GM12878 (cell line): ENCODE data around the gene SLC6A3. TPM values are rescaled to one million over a fixed set of nuclear protein-coding genes. Genes with fewer than 3 reads are reported as not detected.
A peak's percentile ranks its signal among the peaks of the same experiment; 100 is the strongest.

ENCODE experiments used
- BHLHE40 ChIP-seq, 2 experiments: fragments of 450-650 bp in 1 of 2; IDR thresholded peaks; 2 replicates each; pipeline ENCODE4 v1.6.1; 2011 to 2017; ENCODE audit warnings: low read depth in 2 of 2, borderline replicate concordance in 1 of 2, improper control_type of control experiment in 1 of 2, low read length in 1 of 2, mild to moderate bottlenecking in 1 of 2
- BRCA1 ChIP-seq: IDR thresholded peaks from 2 replicates; pipeline ENCODE4 v1.6.1; 2011; ENCODE audit warnings: low read depth, low read length, improper control_type of control experiment
- CTCF ChIP-seq, 3 experiments: IDR thresholded peaks in 2 of 3; conservative IDR thresholded peaks in 1 of 3; 2 replicates each; pipeline ENCODE4 v1.5.1; 2011; ENCODE audit warnings: low read depth in 3 of 3, low read length in 3 of 3, mild to moderate bottlenecking in 3 of 3, control low read depth in 2 of 3, moderate library complexity in 2 of 3, inconsistent platforms in 1 of 3, mixed read lengths in 1 of 3; ENCODE audit not compliant: control insufficient read depth in 2 of 3, insufficient read depth in 1 of 3; ENCODE audit errors: extremely low read depth in 1 of 3
- ETV6 ChIP-seq, 2 experiments: fragments of 450-650 bp in 1 of 2; IDR thresholded peaks in 1 of 2; conservative IDR thresholded peaks in 1 of 2; 2 replicates each; pipeline ENCODE4 v1.6.1; 2014; ENCODE audit warnings: antibody characterized with exemption in 1 of 2, borderline replicate concordance in 1 of 2, low read depth in 1 of 2, mild to moderate bottlenecking in 1 of 2, moderate library complexity in 1 of 2
- HDGF ChIP-seq: fragments of 450-650 bp; IDR thresholded peaks from 2 replicates; pipeline ENCODE4 v1.6.1; 2016; ENCODE audit warnings: antibody characterized with exemption
- NFIC ChIP-seq: IDR thresholded peaks from 2 replicates; pipeline ENCODE4 v1.6.1; 2012; ENCODE audit warnings: low read depth, mild to moderate bottlenecking, inconsistent platforms, low read length, moderate library complexity
- POU2F2 ChIP-seq: IDR thresholded peaks from 3 replicates; pipeline ENCODE4 v1.6.1; 2011; ENCODE audit warnings: low read depth, mild to moderate bottlenecking, low read length, borderline replicate concordance
- RB1 ChIP-seq: fragments of 450-650 bp; formaldehyde crosslinking; IDR thresholded peaks from 2 replicates; pipeline ENCODE4 v1.6.1; 2017; ENCODE audit warnings: mild to moderate bottlenecking, borderline replicate concordance
- RFX5 ChIP-seq: IDR thresholded peaks from 2 replicates; pipeline ENCODE4 v1.6.1; 2011; ENCODE audit warnings: low read depth, low read length, improper control_type of control experiment
- SMAD1 ChIP-seq: fragments of 450-650 bp; IDR thresholded peaks from 2 replicates; pipeline ENCODE4 v1.6.1; 2018; ENCODE audit warnings: mild to moderate bottlenecking, low read depth; ENCODE audit not compliant: partially characterized antibody
- ZNF687 ChIP-seq: fragments of 450-650 bp; IDR thresholded peaks from 2 replicates; pipeline ENCODE4 v1.6.1; 2017; ENCODE audit warnings: mild to moderate bottlenecking, moderate library complexity
- polyA plus RNA-seq, 11 experiments: library from polyadenylated mRNA; depleted of rRNA in 4 of 11; unstranded in 6 of 11; stranded (reverse) in 5 of 11; fragments of >200 nt; fragmentation: Nextera tagmentation in 4 of 11; fragmentation: Illumina TruSeq in 1 of 11; extraction: Ambion mirVana in 4 of 11; extraction: Trizol in 1 of 11; gene quantifications; 1 replicate in 1 of 11; 2 replicates in 10 of 11; pipeline versions ENCODE4 v1.2.1 to v1.2.3, GENCODE V29; 2011 to 2016; ENCODE audit warnings: inconsistent platforms in 2 of 11, missing spikeins in 2 of 11, low read depth in 1 of 11
- total RNA-seq, 4 experiments: library from RNA; depleted of rRNA in 3 of 4; stranded (reverse); fragments of >200 nt in 3 of 4; fragmentation: Illumina TruSeq in 1 of 4; extraction: Trizol in 1 of 4; gene quantifications; 2 replicates each; pipeline versions ENCODE4 v1.2.1 to v1.2.3, GENCODE V29; 2013 to 2021
- TF ChIP-seq, protein P1 (sequence below): fragments of 450-650 bp; IDR thresholded peaks from 2 replicates; pipeline ENCODE4 v1.6.1; 2018; ENCODE audit warnings: borderline replicate concordance, mild to moderate bottlenecking; ENCODE audit not compliant: partially characterized antibody
- TF ChIP-seq, protein P2 (sequence below): IDR thresholded peaks from 2 replicates; pipeline ENCODE4 v1.6.1; 2012; ENCODE audit warnings: improper control_type of control experiment, low read depth, low read length; ENCODE audit not compliant: insufficient replicate concordance

The SLC6A3 gene
- total and polyA plus RNA-seq, 10 of the 15 experiments (the other 5 are each of a cell fraction or from before 2014, with no cell fraction given), result 0.01 TPM; not detected in 9

DNA sequence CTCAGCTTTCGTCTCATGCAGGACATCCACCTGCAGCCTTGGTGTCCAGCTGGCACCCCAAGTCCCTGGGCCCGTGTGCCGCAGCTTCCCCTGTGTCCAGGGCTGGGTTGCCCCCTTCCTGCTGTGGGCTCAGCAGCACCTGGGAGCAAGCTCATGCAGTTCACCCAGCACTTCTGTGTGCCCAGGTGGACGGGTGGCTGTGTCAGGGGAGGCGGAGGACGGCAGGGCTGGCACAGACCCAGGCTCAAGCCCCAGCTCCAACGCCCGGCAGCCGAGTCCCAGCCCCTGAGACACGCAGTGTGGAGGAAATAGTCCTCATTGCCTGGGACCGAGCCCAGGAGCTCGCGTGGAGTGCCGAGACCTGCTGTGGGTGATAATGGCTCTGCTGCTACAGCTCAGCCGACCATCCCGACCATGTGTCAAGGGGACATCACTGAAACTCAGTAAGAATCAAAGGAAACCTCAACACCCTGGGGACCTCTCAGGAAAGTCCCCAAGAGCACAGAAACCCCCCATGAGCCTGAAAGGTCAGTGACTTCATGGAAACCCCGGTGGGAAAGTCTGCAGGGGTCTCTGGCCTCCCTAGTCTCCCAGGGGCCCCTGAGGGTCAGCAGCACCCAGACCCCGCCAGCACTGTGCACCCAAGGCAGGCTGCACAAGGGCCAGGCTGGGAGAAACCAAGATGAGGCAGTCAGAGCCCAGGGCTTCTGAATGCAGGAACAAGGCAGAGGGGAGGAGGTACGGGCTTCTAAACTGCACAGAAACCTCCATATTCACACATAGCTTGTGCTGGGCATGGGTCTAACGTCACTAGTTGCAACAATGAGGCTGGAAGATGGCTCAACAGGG lies 39.7 kb upstream of the SLC6A3 start (continued):
- TF ChIP-seq ZNF687 (peak; percentile 89), RB1 (no peak), ETV6 (conservative IDR thresholded peaks at IDR 0.05 in 1 of 2, IDR thresholded peaks at IDR 0.05 in 1 of 2; ENCODE audit: borderline replicate concordance in 1 of 2, low read depth in 1 of 2) (peak in 1 of 2 experiments; percentile 70; a peak in 1 of 4 replicates), SMAD1 (no peak), CTCF (IDR thresholded peaks at IDR 0.05 in 2 of 3, conservative IDR thresholded peaks at IDR 0.05 in 1 of 3; ENCODE audit: control insufficient read depth in 2 of 3, extremely low read depth in 1 of 3, insufficient read depth in 1 of 3, low read depth in 3 of 3, low read length in 3 of 3) (no peak), POU2F2 (peak; percentile 57; the same call in 1 of the 3 replicates), HDGF (peak; percentile 74; the same call in 1 of the 2 replicates), RFX5 (0 out of 2 replicates have a peak, but pooled peaks have one; percentile 9), BHLHE40 (IDR thresholded peaks at IDR 0.05; ENCODE audit: borderline replicate concordance in 1 of 2, low read depth in 2 of 2, low read length in 1 of 2) (peak; percentile 83 to 88), NFIC (no peak), BRCA1 (no peak)
- TF ChIP-seq, protein P1, sequence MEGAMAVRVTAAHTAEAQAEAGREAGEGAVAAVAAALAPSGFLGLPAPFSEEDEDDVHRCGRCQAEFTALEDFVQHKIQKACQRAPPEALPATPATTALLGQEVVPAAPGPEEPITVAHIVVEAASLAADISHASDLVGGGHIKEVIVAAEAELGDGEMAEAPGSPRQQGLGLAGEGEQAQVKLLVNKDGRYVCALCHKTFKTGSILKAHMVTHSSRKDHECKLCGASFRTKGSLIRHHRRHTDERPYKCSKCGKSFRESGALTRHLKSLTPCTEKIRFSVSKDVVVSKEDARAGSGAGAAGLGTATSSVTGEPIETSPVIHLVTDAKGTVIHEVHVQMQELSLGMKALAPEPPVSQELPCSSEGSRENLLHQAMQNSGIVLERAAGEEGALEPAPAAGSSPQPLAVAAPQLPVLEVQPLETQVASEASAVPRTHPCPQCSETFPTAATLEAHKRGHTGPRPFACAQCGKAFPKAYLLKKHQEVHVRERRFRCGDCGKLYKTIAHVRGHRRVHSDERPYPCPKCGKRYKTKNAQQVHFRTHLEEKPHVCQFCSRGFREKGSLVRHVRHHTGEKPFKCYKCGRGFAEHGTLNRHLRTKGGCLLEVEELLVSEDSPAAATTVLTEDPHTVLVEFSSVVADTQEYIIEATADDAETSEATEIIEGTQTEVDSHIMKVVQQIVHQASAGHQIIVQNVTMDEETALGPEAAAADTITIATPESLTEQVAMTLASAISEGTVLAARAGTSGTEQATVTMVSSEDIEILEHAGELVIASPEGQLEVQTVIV, result no peak
- TF ChIP-seq, protein P2, sequence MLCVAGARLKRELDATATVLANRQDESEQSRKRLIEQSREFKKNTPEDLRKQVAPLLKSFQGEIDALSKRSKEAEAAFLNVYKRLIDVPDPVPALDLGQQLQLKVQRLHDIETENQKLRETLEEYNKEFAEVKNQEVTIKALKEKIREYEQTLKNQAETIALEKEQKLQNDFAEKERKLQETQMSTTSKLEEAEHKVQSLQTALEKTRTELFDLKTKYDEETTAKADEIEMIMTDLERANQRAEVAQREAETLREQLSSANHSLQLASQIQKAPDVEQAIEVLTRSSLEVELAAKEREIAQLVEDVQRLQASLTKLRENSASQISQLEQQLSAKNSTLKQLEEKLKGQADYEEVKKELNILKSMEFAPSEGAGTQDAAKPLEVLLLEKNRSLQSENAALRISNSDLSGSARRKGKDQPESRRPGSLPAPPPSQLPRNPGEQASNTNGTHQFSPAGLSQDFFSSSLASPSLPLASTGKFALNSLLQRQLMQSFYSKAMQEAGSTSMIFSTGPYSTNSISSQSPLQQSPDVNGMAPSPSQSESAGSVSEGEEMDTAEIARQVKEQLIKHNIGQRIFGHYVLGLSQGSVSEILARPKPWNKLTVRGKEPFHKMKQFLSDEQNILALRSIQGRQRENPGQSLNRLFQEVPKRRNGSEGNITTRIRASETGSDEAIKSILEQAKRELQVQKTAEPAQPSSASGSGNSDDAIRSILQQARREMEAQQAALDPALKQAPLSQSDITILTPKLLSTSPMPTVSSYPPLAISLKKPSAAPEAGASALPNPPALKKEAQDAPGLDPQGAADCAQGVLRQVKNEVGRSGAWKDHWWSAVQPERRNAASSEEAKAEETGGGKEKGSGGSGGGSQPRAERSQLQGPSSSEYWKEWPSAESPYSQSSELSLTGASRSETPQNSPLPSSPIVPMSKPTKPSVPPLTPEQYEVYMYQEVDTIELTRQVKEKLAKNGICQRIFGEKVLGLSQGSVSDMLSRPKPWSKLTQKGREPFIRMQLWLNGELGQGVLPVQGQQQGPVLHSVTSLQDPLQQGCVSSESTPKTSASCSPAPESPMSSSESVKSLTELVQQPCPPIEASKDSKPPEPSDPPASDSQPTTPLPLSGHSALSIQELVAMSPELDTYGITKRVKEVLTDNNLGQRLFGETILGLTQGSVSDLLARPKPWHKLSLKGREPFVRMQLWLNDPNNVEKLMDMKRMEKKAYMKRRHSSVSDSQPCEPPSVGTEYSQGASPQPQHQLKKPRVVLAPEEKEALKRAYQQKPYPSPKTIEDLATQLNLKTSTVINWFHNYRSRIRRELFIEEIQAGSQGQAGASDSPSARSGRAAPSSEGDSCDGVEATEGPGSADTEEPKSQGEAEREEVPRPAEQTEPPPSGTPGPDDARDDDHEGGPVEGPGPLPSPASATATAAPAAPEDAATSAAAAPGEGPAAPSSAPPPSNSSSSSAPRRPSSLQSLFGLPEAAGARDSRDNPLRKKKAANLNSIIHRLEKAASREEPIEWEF, result peak; percentile 65
- TF ChIP-seq, all 136 proteins: peak for 55
